ELR (cell line): ENCODE measurements around the gene P2RY14.
A peak's percentile ranks its signal among the peaks of the same experiment; 100 is the strongest.

Experiments used
- DNase-seq: peaks from one replicate; pipeline ENCODE4 v3.0.0-alpha.2; 2015; ENCODE audit warnings: low read depth

P2RY14 gene

GRCh38 chr3:151278230-151278629 lies at the start of gene P2RY14:
Gene P2RY14 (minus strand): TSS chr3:151278542. CDS start chr3:151214316, 64,226 bp downstream.
- DNase-seq, result no peak

GRCh38 chr3:151327571-151328198 lies 49.3 kb upstream of the P2RY14 start:
- peak; percentile 70 for DNase-seq

DNA sequence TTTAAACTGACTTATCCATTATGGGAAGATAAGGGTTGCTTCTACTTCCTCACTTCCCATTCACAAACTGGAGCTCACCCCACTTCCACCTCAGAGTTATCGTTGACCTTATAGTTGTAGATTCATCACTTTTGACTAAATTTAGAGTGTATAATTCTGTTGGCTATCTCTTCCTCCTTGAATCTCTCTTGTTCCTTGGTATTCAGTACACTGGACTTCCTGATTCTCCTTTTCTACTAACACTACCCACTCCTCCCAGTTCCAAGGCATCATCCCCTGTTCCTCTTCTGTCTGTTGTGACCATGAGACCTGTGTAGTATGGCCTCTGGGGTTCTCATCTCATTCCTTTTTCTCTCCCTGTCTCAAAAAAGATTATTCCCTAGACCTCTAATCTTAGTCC lies 44.2 kb upstream of the P2RY14 start:
- no peak for DNase-seq

GRCh38 chr3:151321526-151321925 lies 43.2 kb upstream of the P2RY14 start:
- DNase-seq, result no peak

DNA sequence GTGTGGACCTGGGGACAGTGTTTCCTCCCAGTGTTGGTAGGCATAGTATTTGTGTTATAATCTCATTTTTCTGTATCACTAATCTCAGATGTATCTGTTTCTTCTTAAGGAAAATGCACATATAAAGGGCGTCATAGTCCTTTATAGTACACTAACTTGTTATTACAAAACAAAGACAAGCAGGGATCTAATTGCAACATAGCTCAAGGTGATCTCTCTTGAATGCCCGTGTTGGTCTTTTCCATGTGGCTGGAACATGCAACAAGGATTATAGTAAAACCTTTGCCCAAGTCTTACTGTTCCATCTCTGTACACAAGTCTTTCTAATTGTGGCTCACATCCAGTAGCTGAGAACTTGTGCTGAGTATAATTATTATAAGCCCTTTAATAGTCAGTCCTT lies 41.8 kb upstream of the P2RY14 start:
- DNase-seq, result no peak

- peak; percentile 60 for DNase-seq
These were observed 41.3 kb upstream of the P2RY14 start for GRCh38 chr3:151319628-151320027.

- DNase-seq, result no peak
These were observed 40.6 kb upstream of the P2RY14 start for GRCh38 chr3:151318991-151319390.

DNA sequence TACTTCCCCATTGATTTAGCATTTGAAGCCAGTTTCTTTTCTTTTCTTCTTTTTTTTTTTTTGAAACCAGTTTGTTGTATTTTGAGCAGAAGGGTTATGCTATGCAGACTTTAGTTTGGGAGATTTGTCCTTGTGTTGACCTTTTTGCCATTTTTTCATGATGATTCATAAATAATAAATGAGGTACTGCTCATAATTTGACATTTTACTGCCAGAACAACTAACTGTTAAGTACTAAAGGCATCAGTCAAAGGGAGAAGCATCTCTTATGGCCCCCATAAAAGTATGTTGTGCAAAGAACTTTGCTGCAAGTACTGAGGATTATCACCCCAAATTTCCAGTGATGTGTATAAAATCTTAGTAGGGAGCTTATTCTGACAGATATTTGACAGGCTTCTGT lies 40.0 kb upstream of the P2RY14 start:
- peak; percentile 50 for DNase-seq

- DNase-seq, result peak; percentile 80
These were observed 38.1 kb upstream of the P2RY14 start, which contains the start of gene GPR87 for GRCh38 chr3:151316267-151316991. Gene GPR87 (minus strand): TSS chr3:151316820. CDS start chr3:151300100, 16,720 bp downstream.

- DNase-seq, result no peak
These were observed 37.5 kb upstream of the P2RY14 start for GRCh38 chr3:151315846-151316245.

DNA sequence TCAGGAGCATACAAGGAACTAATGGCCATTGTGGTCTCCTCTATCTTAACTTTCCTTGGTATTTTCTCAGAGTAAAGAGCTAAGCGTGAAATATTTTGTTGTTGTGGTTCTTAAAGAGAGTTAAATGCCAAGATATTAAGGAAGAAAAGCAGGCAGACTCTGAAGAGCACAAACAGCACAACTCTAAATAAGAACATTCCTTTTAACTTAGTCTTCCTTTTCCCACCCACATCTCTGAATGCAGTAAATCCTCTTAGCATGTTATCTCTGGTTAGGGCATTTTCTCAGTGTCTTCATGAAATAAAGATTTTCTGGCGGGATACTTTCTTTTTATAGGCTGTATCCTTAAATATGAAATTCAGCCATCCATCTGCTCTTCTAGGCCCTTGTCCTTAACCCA lies 36.8 kb upstream of the P2RY14 start:
- DNase-seq, result peak; percentile 62

DNA sequence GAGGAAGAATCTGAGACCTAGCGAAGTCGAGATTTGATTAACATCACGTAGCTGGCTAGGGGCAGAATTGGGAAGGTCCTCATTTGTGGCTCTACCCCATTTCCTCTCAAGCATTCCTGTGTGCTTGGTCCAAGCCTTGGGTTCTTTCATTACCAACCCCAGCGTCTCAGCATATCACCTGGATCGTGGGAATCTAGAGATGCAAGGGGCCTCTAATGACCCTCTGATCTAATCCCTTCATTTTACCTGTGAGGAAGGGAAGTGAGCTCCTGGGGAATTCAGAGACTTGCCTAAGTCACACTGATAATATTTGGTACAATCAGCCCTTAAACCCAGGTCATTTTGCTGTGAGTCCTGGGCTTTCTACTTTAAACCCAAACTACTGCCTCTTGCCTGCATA lies 36.3 kb upstream of the P2RY14 start:
- no peak for DNase-seq

- no peak for DNase-seq
These were observed 35.8 kb upstream of the P2RY14 start for GRCh38 chr3:151314137-151314536.

DNA sequence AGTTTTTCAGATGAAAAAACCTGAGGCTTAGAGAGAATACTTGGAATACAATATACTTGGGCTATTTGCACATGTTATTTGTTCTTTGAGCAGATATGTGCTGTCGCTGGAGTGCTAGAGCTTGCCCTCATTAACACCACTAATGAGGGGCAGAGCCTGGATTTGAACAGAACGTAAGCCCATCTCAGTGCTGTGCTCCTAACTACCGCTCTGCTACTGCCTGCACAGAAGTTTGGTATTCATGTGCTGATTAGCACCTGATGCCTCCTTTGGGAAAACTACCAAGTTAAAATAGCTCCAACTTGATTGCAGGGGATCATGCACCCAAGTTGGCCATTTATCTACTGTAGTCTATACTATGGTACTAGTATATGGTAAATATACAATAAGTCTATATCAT lies 34.6 kb upstream of the P2RY14 start:
- no peak for DNase-seq

DNA sequence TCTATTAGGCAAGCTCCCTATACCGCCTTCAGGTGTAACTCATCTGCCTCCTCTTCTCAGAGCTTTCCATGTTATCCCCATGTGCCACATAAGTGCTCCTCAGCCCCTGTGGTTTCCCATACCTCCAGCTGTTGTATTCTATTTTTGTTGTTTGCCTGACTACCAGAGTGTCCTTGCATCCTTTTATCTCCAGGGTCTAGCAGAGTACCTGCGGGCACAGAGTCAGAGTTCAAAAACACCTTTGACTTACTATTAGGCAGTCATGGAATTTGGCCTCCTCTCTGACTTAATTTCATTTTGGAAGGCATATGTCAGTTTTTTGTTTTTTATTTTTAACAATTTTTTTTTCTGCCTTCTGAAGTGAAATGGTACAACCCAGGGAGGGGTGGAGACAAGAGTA lies 31.2 kb upstream of the P2RY14 start:
- DNase-seq, result no peak

DNA sequence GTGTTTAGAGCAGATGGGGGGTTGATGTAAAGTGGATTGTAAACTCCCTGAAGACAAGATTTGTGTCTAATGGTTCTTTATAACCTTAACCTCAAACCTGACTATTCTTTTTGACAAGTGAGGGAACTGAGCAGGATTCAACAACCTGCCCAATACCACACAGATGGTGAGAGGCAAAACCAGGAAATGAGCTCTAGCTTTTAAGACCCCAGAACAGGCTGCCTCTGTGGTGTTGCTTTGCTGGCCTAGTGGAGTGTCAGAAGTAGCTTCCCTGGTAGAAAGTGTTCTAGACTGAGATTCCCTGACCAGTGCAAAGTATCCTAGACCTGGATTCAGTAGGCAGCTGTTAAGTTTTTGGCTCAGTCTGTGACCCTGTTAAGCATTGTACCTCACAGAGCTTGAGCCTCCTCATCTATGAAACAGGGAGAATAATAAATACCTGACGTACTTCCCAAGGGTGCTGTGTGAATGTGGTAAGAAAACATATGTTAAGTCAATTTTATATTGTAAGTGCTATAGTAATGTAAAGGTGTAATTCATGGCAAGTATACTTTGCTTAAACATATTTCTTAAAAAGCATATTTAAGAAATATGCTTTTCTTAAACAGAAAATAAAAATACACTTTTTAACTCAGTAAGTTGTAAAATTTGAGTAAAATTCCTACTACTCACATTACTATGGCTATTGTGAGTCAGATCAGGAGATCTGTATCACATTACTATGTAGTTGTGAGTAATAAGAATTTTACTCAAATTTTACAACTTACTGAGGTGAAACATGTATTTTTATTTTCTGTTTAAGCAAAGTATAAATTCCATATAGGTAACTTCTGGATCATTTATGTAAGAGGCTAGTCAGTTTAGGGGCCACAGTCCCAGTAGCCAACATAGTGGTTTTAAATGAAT lies 29.5 kb upstream of the P2RY14 start:
- DNase-seq, result peak; percentile 64

- no peak for DNase-seq
These were observed 28.8 kb upstream of the P2RY14 start for GRCh38 chr3:151307131-151307530.

DNA sequence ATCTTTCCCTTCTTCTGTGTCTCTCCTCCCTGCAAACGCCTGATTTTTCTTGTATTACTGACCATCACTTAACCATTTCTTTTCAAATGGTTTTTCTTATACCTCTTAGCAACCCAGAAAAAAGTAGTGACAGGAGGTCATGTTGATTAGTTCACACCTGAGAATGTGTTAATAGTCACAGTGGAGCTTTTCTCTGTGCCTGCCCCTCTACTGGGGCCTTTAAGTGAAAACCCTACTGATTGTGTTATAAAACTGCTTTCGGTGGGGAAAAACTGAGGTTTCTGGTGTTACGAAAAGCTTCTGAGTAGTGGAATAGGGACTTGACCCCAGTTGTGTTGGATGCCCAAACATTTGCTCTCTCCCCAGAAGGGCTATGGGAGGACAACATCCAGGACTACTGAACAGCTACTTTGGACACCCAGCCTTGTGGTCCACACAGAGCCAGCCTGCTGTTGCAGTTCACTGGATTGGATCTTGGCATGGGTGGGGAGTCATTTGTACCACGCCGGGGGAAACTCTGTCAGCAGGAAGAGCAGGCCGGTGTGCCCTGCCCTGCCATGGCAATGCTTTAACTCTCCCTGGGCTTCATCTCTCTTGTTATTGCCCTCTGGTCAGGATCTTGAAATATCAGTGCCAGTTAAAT lies 27.9 kb upstream of the P2RY14 start:
- DNase-seq, result no peak

DNA sequence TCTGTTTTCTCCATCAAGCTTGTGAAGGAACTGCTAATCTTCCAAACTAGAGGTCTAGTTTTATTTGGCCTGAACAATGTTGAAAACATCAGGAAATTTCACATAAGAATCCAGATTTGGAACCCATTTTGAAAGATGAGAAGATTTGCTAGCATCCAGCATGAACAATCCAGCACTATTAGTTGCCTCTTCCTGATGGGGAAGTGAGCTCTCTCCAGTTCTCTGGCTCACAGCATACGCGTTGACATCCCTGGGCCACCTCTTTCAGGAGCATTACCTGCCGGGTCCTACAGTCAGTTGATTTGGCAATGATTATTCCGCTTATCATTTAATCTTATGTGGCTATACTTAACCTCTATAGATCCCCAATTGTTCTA lies 27.4 kb upstream of the P2RY14 start:
- peak; percentile 65 for DNase-seq

- DNase-seq, result peak; percentile 97
These were observed 26.9 kb upstream of the P2RY14 start for GRCh38 chr3:151305060-151305774.

DNA sequence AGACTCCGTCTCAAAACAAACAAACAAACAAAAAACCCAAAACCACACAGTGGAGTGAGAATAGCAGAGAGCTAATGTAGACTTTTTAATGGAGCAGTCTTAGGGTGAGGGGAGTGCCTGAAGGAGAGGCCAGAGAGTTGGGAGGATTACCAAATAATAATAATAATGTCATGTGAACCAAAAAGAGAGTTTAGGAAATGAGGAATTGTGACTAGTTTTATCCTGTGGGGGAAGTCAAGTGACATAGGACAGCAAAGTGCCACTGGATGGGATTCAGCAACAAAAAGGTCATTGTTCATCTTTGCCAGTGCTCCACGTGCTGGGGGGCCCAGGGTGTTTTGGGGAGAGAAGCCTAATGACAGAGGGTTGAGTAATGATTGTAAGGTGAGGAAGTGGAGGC lies 25.4 kb upstream of the P2RY14 start:
- no peak for DNase-seq

DNA sequence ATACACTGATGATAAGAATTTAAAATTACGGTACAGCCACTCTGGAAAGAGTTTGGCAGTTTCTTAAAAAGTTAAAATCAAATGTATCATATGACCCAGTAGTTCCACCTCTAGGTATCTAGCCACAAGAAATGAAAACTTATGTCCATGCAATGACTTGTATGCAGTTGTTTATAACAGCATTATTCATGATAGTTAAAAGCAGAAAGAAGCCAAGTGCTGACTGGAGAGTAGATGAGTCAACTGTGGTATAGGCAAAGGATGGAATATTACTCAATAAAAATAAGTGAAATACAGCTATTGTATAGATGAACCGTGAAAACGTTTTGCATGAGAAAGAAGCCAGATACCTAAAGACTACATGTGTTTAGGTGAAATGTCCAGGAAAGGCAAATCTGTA lies 23.4 kb upstream of the P2RY14 start:
- DNase-seq, result peak; percentile 93
